Effector memory CD8-positive, alpha-beta T cell (primary cell): ENCODE measurements around the gene GTF2IRD1.
A peak's percentile ranks its signal among the peaks of the same experiment; 100 is the strongest.
"Not testable (repeated sequence)": the region's sequence is repeated elsewhere in the genome, so short reads cannot be mapped to it uniquely, and the experiment has no call there.

Experiments used
- ATAC-seq: fragments of 150-1000 bp; cut with Tn5 transposase; replicated peaks from 2 replicates; pipeline ENCODE4 v1.10.0; 2021; ENCODE audit warnings: mild to moderate bottlenecking, moderate library complexity
- DNase-seq, 3 experiments: peaks; one replicate each; pipeline ENCODE4 v3.0.0; 2021
- H3K27ac Mint-ChIP-seq, 2 donors: one replicate each; pipeline ENCODE4 v1.8.0; 2022; ENCODE audit warnings: mild to moderate bottlenecking in 2 of 2, mixed read lengths in 2 of 2, moderate library complexity in 2 of 2
- H3K27me3 Mint-ChIP-seq, 2 donors: one replicate each; pipeline ENCODE4 v1.8.0; 2022; ENCODE audit warnings: mixed read lengths in 2 of 2
- H3K36me3 Mint-ChIP-seq: one replicate; pipeline ENCODE4 v1.8.0; 2022; ENCODE audit warnings: mild to moderate bottlenecking, moderate library complexity, mixed read lengths; ENCODE audit not compliant: insufficient read depth
- H3K4me1 Mint-ChIP-seq, 2 donors: one replicate each; pipeline ENCODE4 v1.8.0; 2022; ENCODE audit warnings: low read depth in 2 of 2, mixed read lengths in 2 of 2
- H3K4me3 Mint-ChIP-seq, 2 donors: one replicate each; pipeline ENCODE4 v1.8.0; 2022; ENCODE audit warnings: mild to moderate bottlenecking in 2 of 2, mixed read lengths in 2 of 2, moderate library complexity in 2 of 2
- H3K9me3 Mint-ChIP-seq, 2 donors: one replicate each; pipeline ENCODE4 v1.8.0; 2022; ENCODE audit warnings: mixed read lengths in 2 of 2

GTF2IRD1 gene

GRCh38 chr7:74480861-74481417 lies 27.2 kb downstream of the GTF2IRD1 start:
- Mint-ChIP-seq H3K9me3 (no peaks in the 10 kb centered on the region), H3K27me3 (peaks cover 13 to 42% of the 10 kb centered on the region in 2 donors), H3K4me3 (no peak overlapping the region), H3K27ac (no peak overlapping the region), H3K4me1 (peaks cover 0 to 5% of the 10 kb centered on the region in 2 donors), H3K36me3 (no peaks in the 10 kb centered on the region)
- DNase-seq (no peak), ATAC-seq (no peak)

GRCh38 chr7:74481458-74482196 lies 27.9 kb downstream of the GTF2IRD1 start:
- Mint-ChIP-seq H3K27me3 (peaks cover 17 to 49% of the 10 kb centered on the region in 2 donors), H3K36me3 (no peaks in the 10 kb centered on the region), H3K4me3 (no peak overlapping the region), H3K9me3 (no peaks in the 10 kb centered on the region), H3K27ac (no peak overlapping the region), H3K4me1 (peaks cover 0 to 5% of the 10 kb centered on the region in 2 donors)
- no peak for ATAC-seq
- no peak for DNase-seq

GRCh38 chr7:74482197-74482467 lies 28.4 kb downstream of the GTF2IRD1 start:
- H3K4me1 Mint-ChIP-seq, result peaks cover 0 to 5% of the 10 kb centered on the region in 2 donors
- H3K36me3 Mint-ChIP-seq, result no peaks in the 10 kb centered on the region
- no peaks in the 10 kb centered on the region for H3K9me3 Mint-ChIP-seq
- H3K4me3 Mint-ChIP-seq, result no peak overlapping the region
- peaks cover 21 to 54% of the 10 kb centered on the region in 2 donors for H3K27me3 Mint-ChIP-seq
- ATAC-seq (no peak), DNase-seq (no peak)
- no peak overlapping the region for H3K27ac Mint-ChIP-seq

- H3K4me3 Mint-ChIP-seq, result no peak overlapping the region
- no peak overlapping the region for H3K27ac Mint-ChIP-seq
- peaks cover 21 to 52% of the 10 kb centered on the region in 2 donors for H3K27me3 Mint-ChIP-seq
- no peaks in the 10 kb centered on the region for H3K36me3 Mint-ChIP-seq
- DNase-seq (no peak), ATAC-seq (no peak)
- peaks cover 0 to 4% of the 10 kb centered on the region in 2 donors for H3K4me1 Mint-ChIP-seq
- H3K9me3 Mint-ChIP-seq, result no peaks in the 10 kb centered on the region
These were observed 29.1 kb downstream of the GTF2IRD1 start for GRCh38 chr7:74482629-74483401.

GRCh38 chr7:74483402-74484336 lies 30.0 kb downstream of the GTF2IRD1 start:
- Mint-ChIP-seq H3K4me1 (no peaks in the 10 kb centered on the region), H3K27me3 (peaks cover 21 to 47% of the 10 kb centered on the region in 2 donors), H3K36me3 (no peaks in the 10 kb centered on the region), H3K4me3 (no peak overlapping the region), H3K27ac (no peak overlapping the region), H3K9me3 (no peaks in the 10 kb centered on the region)
- ATAC-seq, result no peak
- no peak for DNase-seq

GRCh38 chr7:74485611-74486010 lies 31.9 kb downstream of the GTF2IRD1 start:
- H3K27ac Mint-ChIP-seq, result no peak overlapping the region
- ATAC-seq (no peak), DNase-seq (no peak)
- no peaks in the 10 kb centered on the region for H3K4me1 Mint-ChIP-seq
- H3K4me3 Mint-ChIP-seq, result no peak overlapping the region
- peaks cover 14 to 34% of the 10 kb centered on the region in 2 donors for H3K27me3 Mint-ChIP-seq
- no peaks in the 10 kb centered on the region for H3K9me3 Mint-ChIP-seq
- no peaks in the 10 kb centered on the region for H3K36me3 Mint-ChIP-seq

- not testable (repeated sequence) for H3K36me3 Mint-ChIP-seq, H3K4me1 Mint-ChIP-seq, H3K27ac Mint-ChIP-seq, H3K9me3 Mint-ChIP-seq, DNase-seq, ATAC-seq, H3K4me3 Mint-ChIP-seq
- peaks cover 22 to 31% of the 10 kb centered on the region in 2 donors for H3K27me3 Mint-ChIP-seq
These were observed 34.9 kb downstream of the GTF2IRD1 start for GRCh38 chr7:74488518-74489030.

GRCh38 chr7:74489997-74490945 lies 36.6 kb downstream of the GTF2IRD1 start:
- no peak overlapping the region for H3K4me3 Mint-ChIP-seq
- no peak overlapping the region for H3K27ac Mint-ChIP-seq
- no peaks in the 10 kb centered on the region for H3K4me1 Mint-ChIP-seq
- DNase-seq (no peak), ATAC-seq (no peak)
- peaks cover 28 to 39% of the 10 kb centered on the region in 2 donors for H3K27me3 Mint-ChIP-seq
- H3K9me3 Mint-ChIP-seq, result no peaks in the 10 kb centered on the region
- H3K36me3 Mint-ChIP-seq, result no peaks in the 10 kb centered on the region

GRCh38 chr7:74491490-74491889 lies 37.8 kb downstream of the GTF2IRD1 start:
- not testable (repeated sequence) for DNase-seq, H3K27ac Mint-ChIP-seq, H3K36me3 Mint-ChIP-seq, H3K4me1 Mint-ChIP-seq, H3K9me3 Mint-ChIP-seq, H3K4me3 Mint-ChIP-seq, ATAC-seq
- H3K27me3 Mint-ChIP-seq, result peaks cover 26 to 33% of the 10 kb centered on the region in 2 donors

- H3K27me3 Mint-ChIP-seq, result peaks cover 21 to 27% of the 10 kb centered on the region in 2 donors
- no peak overlapping the region for H3K4me3 Mint-ChIP-seq
- DNase-seq (no peak), ATAC-seq (no peak)
- H3K27ac Mint-ChIP-seq, result no peak overlapping the region
- H3K9me3 Mint-ChIP-seq, result no peaks in the 10 kb centered on the region
- no peaks in the 10 kb centered on the region for H3K4me1 Mint-ChIP-seq
- no peaks in the 10 kb centered on the region for H3K36me3 Mint-ChIP-seq
These were observed 39.6 kb downstream of the GTF2IRD1 start for GRCh38 chr7:74493295-74493694.

GRCh38 chr7:74494076-74494548 lies 40.4 kb downstream of the GTF2IRD1 start:
- Mint-ChIP-seq H3K9me3 (no peaks in the 10 kb centered on the region), H3K27me3 (peaks cover 21 to 27% of the 10 kb centered on the region in 2 donors), H3K4me3 (no peak overlapping the region), H3K36me3 (no peaks in the 10 kb centered on the region), H3K27ac (peak overlapping the region in 1 of 2 donors; percentile 65), H3K4me1 (no peaks in the 10 kb centered on the region)
- ATAC-seq (no peak), DNase-seq (no peak)
